K562 (cell line): Measurements from ENCODE around the gene GSS. TPM values are rescaled to one million over a fixed set of nuclear protein-coding genes. Genes with fewer than 3 reads are reported as not detected.

ENCODE experiments used
- BHLHE40 ChIP-seq: IDR thresholded peaks from 2 replicates; pipeline ENCODE4 v1.6.1; 2011; ENCODE audit warnings: low read length, improper control_type of control experiment
- CHAMP1 ChIP-seq: fragments of 450-650 bp; IDR thresholded peaks from 2 replicates; pipeline ENCODE4 v1.6.1; 2016; ENCODE audit warnings: mild to moderate bottlenecking
- ETV6 ChIP-seq, 3 experiments: fragments of 150-350 bp in 1 of 3; sonication (generic) in 1 of 3; formaldehyde crosslinking in 1 of 3; IDR thresholded peaks; 2 replicates each; pipeline versions ENCODE4 v1.6.1 to v1.8.0; 2014 to 2022; ENCODE audit warnings: borderline replicate concordance in 2 of 3, low read depth in 2 of 3, antibody characterized with exemption in 1 of 3, low read length in 1 of 3, mild to moderate bottlenecking in 1 of 3, missing genetic modification reagents in 1 of 3
- FOXK1 ChIP-seq: sonication (generic); formaldehyde crosslinking; IDR thresholded peaks from 2 replicates; pipeline ENCODE4 v1.8.0; 2022; ENCODE audit warnings: missing genetic modification reagents, mild to moderate bottlenecking, borderline replicate concordance
- POLR2AphosphoS2 ChIP-seq: IDR thresholded peaks from 2 replicates; pipeline ENCODE4 v1.6.1; 2012; ENCODE audit warnings: low read length, improper control_type of control experiment
- PTBP1 ChIP-seq: fragments of 200-400 bp; formaldehyde crosslinking; IDR thresholded peaks from 2 replicates; pipeline ENCODE4 v1.6.1; 2017; ENCODE audit warnings: low read depth, low read length
- SNRNP70 ChIP-seq: fragments of 200-400 bp; formaldehyde crosslinking; optimal IDR thresholded peaks from 2 replicates; pipeline ENCODE3; 2017; ENCODE audit warnings: low read depth, low read length
- TEAD4 ChIP-seq, 2 experiments: sonication (generic) in 1 of 2; formaldehyde crosslinking in 1 of 2; IDR thresholded peaks; 2 replicates each; pipeline versions ENCODE4 v1.6.1 to v1.8.0; 2012 to 2022; ENCODE audit warnings: borderline replicate concordance in 1 of 2, inconsistent platforms in 1 of 2, low read length in 1 of 2, mild to moderate bottlenecking in 1 of 2, missing genetic modification reagents in 1 of 2
- ZNF165 ChIP-seq: fragments of 250-450 bp; sonication (Bioruptor Pico); IDR thresholded peaks from 2 replicates; pipeline ENCODE4 v1.4.0; 2020; ENCODE audit warnings: borderline replicate concordance
- polyA plus RNA-seq, 8 experiments: library from polyadenylated mRNA; depleted of rRNA in 4 of 8; stranded (reverse) in 5 of 8; unstranded in 3 of 8; fragments of >200 nt; fragmentation: Nextera tagmentation in 2 of 8; fragmentation: Illumina TruSeq in 1 of 8; extraction: Ambion mirVana in 2 of 8; extraction: Trizol in 1 of 8; gene quantifications; 2 replicates each; pipeline versions ENCODE4 v1.2.1 to v1.2.3, GENCODE V29; 2011 to 2014; ENCODE audit warnings: inconsistent platforms in 1 of 8, missing spikeins in 1 of 8
- total RNA-seq, 7 experiments: library from RNA; depleted of rRNA in 6 of 7; stranded (reverse); fragments of >200 nt in 6 of 7; fragmentation: Illumina TruSeq in 2 of 7; extraction: Trizol in 2 of 7; gene quantifications; 2 replicates each; pipeline versions ENCODE4 v1.2.1 to v1.2.3, GENCODE V29; 2011 to 2021; ENCODE audit warnings: low replicate concordance in 1 of 7

The GSS gene
- total and polyA plus RNA-seq, 9 of the 15 experiments (the other 6 are each of a cell fraction or from before 2014, with no cell fraction given): 18.4 to 165 (median 89.4) TPM

GRCh38 chr20:34925341-34925740, 30.3 kb downstream of the GSS start (continued):
- TF ChIP-seq SNRNP70 (no peak), CHAMP1 (no peak), POLR2AphosphoS2 (no peak), BHLHE40 (no peak), PTBP1 (no peak), ETV6 (IDR thresholded peaks at IDR 0.05; ENCODE audit: borderline replicate concordance in 1 of 2, low read depth in 2 of 2, low read length in 1 of 2) (no peak), ETV6 (CRISPR knock-in tag; IDR thresholded peaks at IDR 0.05; ENCODE audit: borderline replicate concordance) (no peak), FOXK1 (no peak), ZNF165 (CRISPR knock-in tag) (no peak), TEAD4 (IDR thresholded peaks at IDR 0.05; ENCODE audit: low read length) (no peak), TEAD4 (CRISPR knock-in tag; IDR thresholded peaks at IDR 0.05; ENCODE audit: borderline replicate concordance) (no peak)
